Activated T-helper 1 cell treated with anti-CD3 and anti-CD28 coated beads, Interleukin-12 subunit alpha, Interleukin-12 subunit beta, Interleukin-2, Interleukin-4 antibody, amounts not matched to agents 30 ng/mL and 10 ng/mL and 1 ng/mL, durations not matched to agents 14 hours and 24 hours and 36 hours (primary cell): ENCODE measurements around the gene SDC3. TPM values are rescaled to one million over a fixed set of nuclear protein-coding genes. Genes with fewer than 3 reads are reported as not detected.
A peak's percentile ranks its signal among the peaks of the same experiment; 100 is the strongest.

Experiments
- DNase-seq: peaks from one replicate; pipeline ENCODE4 v3.0.0; 2021; ENCODE audit warnings: low spot score
- H3K27ac Mint-ChIP-seq: one replicate; pipeline ENCODE4 v1.8.0; 2021; ENCODE audit warnings: mild to moderate bottlenecking, mixed read lengths
- H3K27me3 Mint-ChIP-seq: one replicate; pipeline ENCODE4 v1.8.0; 2022; ENCODE audit warnings: mild to moderate bottlenecking, moderate library complexity, mixed read lengths; ENCODE audit not compliant: insufficient read depth
- H3K36me3 Mint-ChIP-seq: one replicate; pipeline ENCODE4 v1.8.0; 2021; ENCODE audit warnings: low read depth, mixed read lengths
- H3K4me1 Mint-ChIP-seq: one replicate; pipeline ENCODE4 v1.8.0; 2021; ENCODE audit warnings: low read depth, mixed read lengths
- H3K4me3 Mint-ChIP-seq: one replicate; pipeline ENCODE4 v1.8.0; 2021; ENCODE audit warnings: mild to moderate bottlenecking, moderate library complexity, mixed read lengths
- H3K9me3 Mint-ChIP-seq: one replicate; pipeline ENCODE4 v1.8.0; 2021; ENCODE audit warnings: mixed read lengths
- intact Hi-C: fragments of 100-400 bp; cut with micrococcal nuclease; formaldehyde crosslinking; loops from one replicate; pipeline ENCODE4 v1.15.1; 2024
- total RNA-seq: library from RNA; stranded (reverse); gene quantifications from 2 replicates; pipeline ENCODE4 v1.2.3, GENCODE V29; 2022

The SDC3 gene
- total RNA-seq, 1 donor from 2014 or later, result 0.26 TPM

GRCh38 chr1:30919025-30919881 lies 10.7 kb upstream of the SDC3 start:
- no peaks in the 10 kb centered on the region for H3K9me3 Mint-ChIP-seq
- no peak overlapping the region for H3K4me3 Mint-ChIP-seq
- no peaks in the 10 kb centered on the region for H3K36me3 Mint-ChIP-seq
- no peak for DNase-seq
- no peak overlapping the region for H3K27ac Mint-ChIP-seq
- H3K27me3 Mint-ChIP-seq, result peaks cover 22% of the 10 kb centered on the region
- intact Hi-C loops, result no loop called here
- H3K4me1 Mint-ChIP-seq, result no peaks in the 10 kb centered on the region

GRCh38 chr1:30916296-30916695 lies 7.7 kb upstream of the SDC3 start:
- Mint-ChIP-seq H3K27ac (no peak overlapping the region), H3K9me3 (no peaks in the 10 kb centered on the region), H3K27me3 (peaks cover 11% of the 10 kb centered on the region), H3K4me3 (no peak overlapping the region), H3K36me3 (no peaks in the 10 kb centered on the region), H3K4me1 (no peaks in the 10 kb centered on the region)
- intact Hi-C loops, result no loop called here
- DNase-seq, result no peak

- H3K36me3 Mint-ChIP-seq, result no peaks in the 10 kb centered on the region
- H3K4me3 Mint-ChIP-seq, result no peak overlapping the region
- no peak for DNase-seq
- H3K27ac Mint-ChIP-seq, result no peak overlapping the region
- peaks cover 11% of the 10 kb centered on the region for H3K27me3 Mint-ChIP-seq
- H3K9me3 Mint-ChIP-seq, result no peaks in the 10 kb centered on the region
- intact Hi-C loops, result no loop called here
- no peaks in the 10 kb centered on the region for H3K4me1 Mint-ChIP-seq
Measured at GRCh38 chr1:30915491-30916230, 7.1 kb upstream of the SDC3 start.

- H3K4me3 Mint-ChIP-seq, result no peak overlapping the region
Measured at GRCh38 chr1:30914931-30915330, 6.4 kb upstream of the SDC3 start.

GRCh38 chr1:30914587-30914922 lies 6.0 kb upstream of the SDC3 start:
- intact Hi-C loops, result no loop called here
- H3K27ac Mint-ChIP-seq, result no peak overlapping the region
- no peaks in the 10 kb centered on the region for H3K36me3 Mint-ChIP-seq
- H3K9me3 Mint-ChIP-seq, result no peaks in the 10 kb centered on the region
- H3K27me3 Mint-ChIP-seq, result peaks cover 19% of the 10 kb centered on the region
- H3K4me1 Mint-ChIP-seq, result peaks cover 1% of the 10 kb centered on the region
- no peak overlapping the region for H3K4me3 Mint-ChIP-seq
- DNase-seq, result no peak

More at GRCh38 chr1:30914931-30915330, 6.4 kb upstream of the SDC3 start:
- Mint-ChIP-seq H3K27ac (no peak overlapping the region), H3K27me3 (peaks cover 17% of the 10 kb centered on the region), H3K36me3 (no peaks in the 10 kb centered on the region), H3K9me3 (no peaks in the 10 kb centered on the region), H3K4me1 (no peaks in the 10 kb centered on the region)
- intact Hi-C loops, result no loop called here
- no peak for DNase-seq

- H3K9me3 Mint-ChIP-seq, result no peaks in the 10 kb centered on the region
Measured at GRCh38 chr1:30912913-30913652, 4.5 kb upstream of the SDC3 start.

GRCh38 chr1:30912224-30912623 lies 3.7 kb upstream of the SDC3 start:
- intact Hi-C loops, result no loop called here
- Mint-ChIP-seq H3K4me3 (no peak overlapping the region), H3K9me3 (no peaks in the 10 kb centered on the region), H3K27ac (no peak overlapping the region), H3K27me3 (peaks cover 29% of the 10 kb centered on the region), H3K4me1 (peaks cover 8% of the 10 kb centered on the region), H3K36me3 (peaks cover 4% of the 10 kb centered on the region)
- DNase-seq, result no peak

More at GRCh38 chr1:30912913-30913652, 4.5 kb upstream of the SDC3 start:
- H3K27me3 Mint-ChIP-seq, result peaks cover 23% of the 10 kb centered on the region
- peaks cover 2% of the 10 kb centered on the region for H3K36me3 Mint-ChIP-seq
- intact Hi-C loops, result no loop called here
- H3K27ac Mint-ChIP-seq, result no peak overlapping the region
- peaks cover 8% of the 10 kb centered on the region for H3K4me1 Mint-ChIP-seq
- no peak for DNase-seq
- H3K4me3 Mint-ChIP-seq, result no peak overlapping the region

GRCh38 chr1:30911059-30911954 lies 2.7 kb upstream of the SDC3 start:
- DNase-seq, result peak; percentile 13
- H3K4me1 Mint-ChIP-seq, result peaks cover 8% of the 10 kb centered on the region
- H3K27me3 Mint-ChIP-seq, result peaks cover 35% of the 10 kb centered on the region
- peaks cover 4% of the 10 kb centered on the region for H3K36me3 Mint-ChIP-seq
- H3K9me3 Mint-ChIP-seq, result no peaks in the 10 kb centered on the region
- no peak overlapping the region for H3K4me3 Mint-ChIP-seq
- no peak overlapping the region for H3K27ac Mint-ChIP-seq
- intact Hi-C loops, result loop anchor here (1.0 kb wide), 3 partner anchors 110 to 192 kb away; no protein-coding TSS in a partner anchor

- peaks cover 8% of the 10 kb centered on the region for H3K4me1 Mint-ChIP-seq
- H3K27ac Mint-ChIP-seq, result peak overlapping the region; percentile 7
- peaks cover 48% of the 10 kb centered on the region for H3K27me3 Mint-ChIP-seq
- H3K36me3 Mint-ChIP-seq, result peaks cover 4% of the 10 kb centered on the region
- DNase-seq, result no peak
- intact Hi-C loops, result no loop called here
- no peaks in the 10 kb centered on the region for H3K9me3 Mint-ChIP-seq
- peak overlapping the region; percentile 62 for H3K4me3 Mint-ChIP-seq
Measured at GRCh38 chr1:30909365-30910068, 959 bp upstream of the SDC3 start.

- peaks cover 4% of the 10 kb centered on the region for H3K36me3 Mint-ChIP-seq
- no peak overlapping the region for H3K4me3 Mint-ChIP-seq
- no peak for DNase-seq
- H3K4me1 Mint-ChIP-seq, result peaks cover 8% of the 10 kb centered on the region
- no peaks in the 10 kb centered on the region for H3K9me3 Mint-ChIP-seq
- peaks cover 53% of the 10 kb centered on the region for H3K27me3 Mint-ChIP-seq
- H3K27ac Mint-ChIP-seq, result no peak overlapping the region
- intact Hi-C loops, result no loop called here
Measured at GRCh38 chr1:30908316-30908695, 252 bp downstream of the SDC3 start.

- Mint-ChIP-seq H3K36me3 (peaks cover 4% of the 10 kb centered on the region), H3K27ac (peak overlapping the region; percentile 34)
Measured at GRCh38 chr1:30907481-30908315, 860 bp downstream of the SDC3 start.

More at GRCh38 chr1:30907481-30908315, 860 bp downstream of the SDC3 start:
- no peak for DNase-seq
- H3K27me3 Mint-ChIP-seq, result peaks cover 56% of the 10 kb centered on the region
- peak overlapping the region; percentile 80 for H3K4me3 Mint-ChIP-seq
- peaks cover 8% of the 10 kb centered on the region for H3K4me1 Mint-ChIP-seq
- intact Hi-C loops, result no loop called here
- H3K9me3 Mint-ChIP-seq, result no peaks in the 10 kb centered on the region
